Measurements from ENCODE around the gene SLC35F6.

DNA sequence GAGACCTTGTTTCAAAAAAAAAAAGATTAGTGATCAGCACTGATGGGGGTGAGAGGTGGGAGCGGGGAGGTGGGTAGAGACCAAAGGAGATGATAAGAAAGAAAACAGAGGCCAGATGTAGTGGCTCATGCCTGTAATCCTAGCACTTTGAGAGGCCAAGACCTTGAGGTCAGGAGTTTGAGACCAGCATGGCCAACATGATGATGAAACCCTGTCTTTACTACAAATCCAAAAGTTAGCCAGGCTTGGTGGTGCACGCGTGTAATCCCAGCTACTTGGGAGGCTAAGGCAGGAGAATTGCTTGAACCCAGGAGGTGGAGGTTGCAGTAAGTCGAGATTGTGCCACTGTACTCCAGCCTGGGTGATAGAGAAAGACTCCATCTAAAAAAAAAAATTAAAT, 9.5 kb upstream of the SLC35F6 start:
- TF ChIP-seq YY1 (IDR thresholded peaks at IDR 0.05; ENCODE audit: insufficient read depth, insufficient read length) (no peak), SUZ12 (IDR thresholded peaks at IDR 0.05; ENCODE audit: extremely low read depth, insufficient read depth, insufficient read length) (no peak), ZNF274 (IDR thresholded peaks at IDR 0.05; ENCODE audit: low read depth, low read length) (no peak)
